Gastroesophageal sphincter (tissue), 4 donors: ENCODE data around the gene ARHGEF16. TPM values are rescaled to one million over a fixed set of nuclear protein-coding genes. Genes with fewer than 3 reads are reported as not detected.

Source experiments
- ATAC-seq: fragments of 150-250 bp; one replicate; pipeline ENCODE4 v1.9.1; 2016; ENCODE audit warnings: mild to moderate bottlenecking, moderate library complexity
- H3K27ac ChIP-seq, 4 donors: fragments of 200-600 bp; sonication (generic) in 3 of 4; 1 replicate in 3 of 4; 2 replicates in 1 of 4; pipeline ENCODE4 v1.5.1; 2016 to 2019
- H3K27me3 ChIP-seq: fragments of 200-600 bp; sonication (generic); one replicate; pipeline ENCODE4 v1.5.1; 2019
- H3K36me3 ChIP-seq, 2 donors: fragments of 200-600 bp; sonication (generic); one replicate each; pipeline ENCODE4 v1.5.1; 2019; ENCODE audit warnings: control low read depth in 1 of 2
- H3K4me1 ChIP-seq, 3 donors: fragments of 200-600 bp; sonication (generic); 1 replicate in 2 of 3; 2 replicates in 1 of 3; pipeline ENCODE4 v1.5.1; 2016 to 2019; ENCODE audit warnings: control low read depth in 2 of 3
- H3K4me3 ChIP-seq, 2 donors: fragments of 200-600 bp; sonication (generic); one replicate each; pipeline ENCODE4 v1.5.1; 2019; ENCODE audit warnings: mild to moderate bottlenecking in 1 of 2, moderate library complexity in 1 of 2
- H3K9me3 ChIP-seq, 3 donors: fragments of 200-600 bp; sonication (generic); one replicate each; pipeline ENCODE4 v1.5.1; 2017 to 2019; ENCODE audit warnings: control low read depth in 2 of 3
- EP300 ChIP-seq: sonication (generic); formaldehyde crosslinking; IDR thresholded peaks from one replicate; pipeline ENCODE4 v1.6.1; 2017; ENCODE audit warnings: antibody characterized with exemption, mild to moderate bottlenecking
- POLR2A ChIP-seq, 2 donors: fragments of 450-650 bp; IDR thresholded peaks; one replicate each; pipeline ENCODE4 v1.6.1; 2017; ENCODE audit warnings: antibody characterized with exemption in 2 of 2, mild to moderate bottlenecking in 2 of 2, moderate library complexity in 1 of 2
- POLR2AphosphoS5 ChIP-seq: sonication (generic); formaldehyde crosslinking; IDR thresholded peaks from one replicate; pipeline ENCODE4 v1.6.1; 2017; ENCODE audit warnings: antibody characterized with exemption
- WGBS, 2 donors: methylation state at CpG; one replicate each; pipeline ENCODE4 v1.1.5; 2018; ENCODE audit warnings: low coverage in 1 of 2; 5-methylcytosine and 5-hydroxymethylcytosine counted together
- total RNA-seq, 4 donors: library from RNA; depleted of rRNA; stranded (reverse); fragments of >200 nt; gene quantifications; one replicate each; pipeline ENCODE4 v1.1.0, GENCODE V29; 2016
- TF ChIP-seq, protein P1 (sequence below), 4 experiments: fragments of 200-600 bp in 2 of 4; fragments of 450-650 bp in 2 of 4; sonication (generic) in 1 of 4; IDR thresholded peaks; one replicate each; pipeline ENCODE4 v1.5.1; 2017 to 2019; ENCODE audit warnings: antibody characterized with exemption in 4 of 4, mild to moderate bottlenecking in 2 of 4, moderate library complexity in 2 of 4

ARHGEF16 gene
- total RNA-seq, 4 donors from 2014 or later, result 0.54 to 2.3 (median 0.87) TPM

DNA sequence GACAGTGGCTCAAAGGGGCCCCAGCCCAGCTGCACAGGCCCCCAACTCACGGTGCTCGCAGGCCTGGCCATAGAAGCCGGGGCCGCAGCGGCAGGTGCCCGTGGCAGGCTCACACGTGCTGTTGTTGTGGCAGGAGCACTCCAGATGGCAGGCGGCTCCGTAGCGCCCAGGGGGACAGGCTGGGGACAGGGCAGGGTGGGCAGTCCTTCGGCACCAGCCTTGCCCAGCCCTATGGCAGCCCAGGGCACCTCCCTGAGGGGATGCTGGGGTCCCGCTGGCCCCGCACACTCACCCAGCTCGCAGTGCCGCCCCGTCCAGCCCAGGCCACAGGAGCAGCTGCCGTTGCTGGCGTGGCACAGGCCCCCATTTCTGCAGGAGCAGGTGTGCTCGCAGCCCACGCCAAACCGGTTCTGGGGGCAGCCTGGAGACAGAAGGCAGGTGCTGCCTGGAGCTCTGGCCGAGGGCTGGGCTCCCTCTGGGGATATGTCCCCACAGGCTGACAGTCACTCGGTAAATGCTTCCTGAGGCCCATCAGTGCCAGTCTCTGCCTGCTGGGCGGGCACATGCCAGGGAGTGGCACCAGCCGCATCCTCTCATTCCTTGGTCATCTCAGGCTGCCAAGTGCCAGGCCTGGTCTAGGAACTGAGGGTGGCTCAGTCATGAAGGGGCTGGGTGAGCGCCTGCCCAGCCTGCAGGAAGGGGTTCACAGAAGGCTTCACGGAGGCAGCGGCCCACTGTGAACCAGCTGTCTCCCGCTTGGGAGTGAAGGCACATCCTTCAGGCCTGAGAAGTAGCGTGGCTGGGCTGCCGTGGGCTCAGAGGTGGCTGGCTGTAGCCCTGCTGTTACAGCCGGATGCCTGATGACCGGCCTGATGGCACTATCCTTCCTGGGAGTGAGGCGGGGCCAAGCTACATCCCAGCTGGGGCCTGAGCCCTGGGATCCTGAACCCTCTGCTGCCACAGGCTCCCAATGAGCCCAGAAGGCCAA lies 40.1 kb downstream of the ARHGEF16 start:
- Histone ChIP-seq H3K4me3 (no peak overlapping the region), H3K27ac (no peak overlapping the region), H3K36me3 (peaks cover 0 to 20% of the 10 kb centered on the region in 2 donors), H3K27me3 (peaks cover 19% of the 10 kb centered on the region), H3K9me3 (no peaks in the 10 kb centered on the region), H3K4me1 (peaks cover 0 to 10% (median 3%) of the 10 kb centered on the region in 3 donors)
- TF ChIP-seq POLR2A (IDR thresholded peaks at IDR 0.05) (no peak), EP300 (no peak), POLR2AphosphoS5 (no peak)
- TF ChIP-seq, protein P1, sequence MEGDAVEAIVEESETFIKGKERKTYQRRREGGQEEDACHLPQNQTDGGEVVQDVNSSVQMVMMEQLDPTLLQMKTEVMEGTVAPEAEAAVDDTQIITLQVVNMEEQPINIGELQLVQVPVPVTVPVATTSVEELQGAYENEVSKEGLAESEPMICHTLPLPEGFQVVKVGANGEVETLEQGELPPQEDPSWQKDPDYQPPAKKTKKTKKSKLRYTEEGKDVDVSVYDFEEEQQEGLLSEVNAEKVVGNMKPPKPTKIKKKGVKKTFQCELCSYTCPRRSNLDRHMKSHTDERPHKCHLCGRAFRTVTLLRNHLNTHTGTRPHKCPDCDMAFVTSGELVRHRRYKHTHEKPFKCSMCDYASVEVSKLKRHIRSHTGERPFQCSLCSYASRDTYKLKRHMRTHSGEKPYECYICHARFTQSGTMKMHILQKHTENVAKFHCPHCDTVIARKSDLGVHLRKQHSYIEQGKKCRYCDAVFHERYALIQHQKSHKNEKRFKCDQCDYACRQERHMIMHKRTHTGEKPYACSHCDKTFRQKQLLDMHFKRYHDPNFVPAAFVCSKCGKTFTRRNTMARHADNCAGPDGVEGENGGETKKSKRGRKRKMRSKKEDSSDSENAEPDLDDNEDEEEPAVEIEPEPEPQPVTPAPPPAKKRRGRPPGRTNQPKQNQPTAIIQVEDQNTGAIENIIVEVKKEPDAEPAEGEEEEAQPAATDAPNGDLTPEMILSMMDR (IDR thresholded peaks at IDR 0.05), result no peak
- no CpG with 5 or more reads among the region's 34 CpGs for WGBS, 2 donors
- no peak for ATAC-seq

DNA sequence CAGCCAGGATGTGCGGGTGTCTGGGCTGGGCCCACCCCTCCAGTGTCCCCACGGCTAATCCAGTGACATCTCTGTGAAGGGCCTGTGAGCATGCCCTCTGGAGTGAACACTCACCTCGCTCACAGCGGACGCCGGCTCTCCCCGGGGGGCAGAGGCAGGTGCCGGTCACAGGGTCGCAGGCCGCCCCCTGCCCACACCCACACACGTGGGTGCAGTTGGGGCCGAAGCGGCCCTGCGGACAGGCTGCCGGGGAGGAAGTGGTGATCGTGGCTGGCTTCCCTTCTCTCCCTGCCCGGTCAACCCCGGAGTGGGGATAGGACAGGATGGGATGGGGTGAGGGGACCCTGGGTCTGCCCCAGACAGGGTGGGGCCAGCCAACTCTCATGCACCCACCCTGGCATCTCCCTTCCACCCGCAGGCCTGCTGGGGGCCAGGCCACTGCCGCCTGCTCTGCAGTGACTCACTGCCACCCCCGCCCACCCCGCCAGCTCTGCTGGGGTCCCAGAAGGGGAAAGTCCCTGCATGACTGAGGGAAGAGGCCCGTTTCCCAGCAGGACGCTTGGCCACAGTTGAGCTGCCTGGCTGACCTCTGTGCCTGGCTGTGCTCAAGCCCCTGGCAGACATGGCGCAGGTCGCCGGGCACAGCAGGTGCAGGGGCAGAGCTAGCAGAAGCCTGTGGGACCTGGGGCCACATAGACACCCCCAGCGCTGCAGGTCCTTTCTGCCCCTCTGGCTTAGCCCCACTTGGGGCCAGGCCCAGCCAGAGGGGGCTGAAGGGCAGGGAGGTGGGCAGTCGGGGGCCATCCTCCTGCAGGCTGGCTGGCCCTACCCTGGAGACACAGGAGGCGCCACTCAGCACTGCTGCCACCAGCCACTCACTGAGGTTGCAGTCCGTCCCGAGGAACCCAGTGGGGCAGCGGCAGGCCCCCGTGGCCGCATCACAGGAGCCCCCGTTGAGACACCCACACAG lies 41.6 kb downstream of the ARHGEF16 start:
- Histone ChIP-seq H3K4me1 (peaks cover 0 to 8% (median 3%) of the 10 kb centered on the region in 3 donors), H3K36me3 (peaks cover 0 to 24% of the 10 kb centered on the region in 2 donors), H3K27me3 (peaks cover 7% of the 10 kb centered on the region), H3K4me3 (no peak overlapping the region), H3K9me3 (no peaks in the 10 kb centered on the region), H3K27ac (no peak overlapping the region)
- ATAC-seq, result no peak
- WGBS, 2 donors, result no CpG with 5 or more reads among the region's 36 CpGs
- TF ChIP-seq, protein P1 (IDR thresholded peaks at IDR 0.05), result no peak
- TF ChIP-seq POLR2A (IDR thresholded peaks at IDR 0.05) (no peak), EP300 (no peak), POLR2AphosphoS5 (no peak)

DNA sequence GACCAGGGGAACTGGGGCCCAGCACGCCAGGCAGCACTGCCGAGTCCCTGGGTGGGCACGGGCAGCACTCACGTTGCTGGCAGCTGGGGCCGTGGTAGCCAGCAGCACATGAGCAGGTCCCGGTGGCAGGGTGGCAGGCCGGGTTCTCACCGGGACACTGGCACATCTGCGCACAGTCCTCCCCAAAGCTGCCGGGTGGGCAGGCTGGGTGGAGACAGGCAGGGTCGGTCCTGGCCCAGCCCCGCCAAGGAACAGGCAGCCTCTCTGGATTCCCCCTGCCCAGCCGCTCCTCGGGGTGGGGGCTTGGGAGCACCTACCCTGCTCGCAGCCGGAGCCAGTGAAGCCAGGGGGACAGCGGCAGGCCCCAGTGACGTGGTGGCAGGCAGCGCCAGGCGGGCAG lies 42.5 kb downstream of the ARHGEF16 start:
- WGBS, 2 donors, result 100% methylated on average over 1 of the region's 20 CpGs; no CpG with 5 or more reads in 1 of the 2 donors
- Histone ChIP-seq H3K36me3 (peaks cover 0 to 25% of the 10 kb centered on the region in 2 donors), H3K9me3 (no peaks in the 10 kb centered on the region), H3K4me3 (no peak overlapping the region), H3K27ac (no peak overlapping the region), H3K27me3 (peaks cover 3% of the 10 kb centered on the region), H3K4me1 (no peaks in the 10 kb centered on the region)
- TF ChIP-seq POLR2AphosphoS5, result no peak
- no peak for TF ChIP-seq POLR2A (IDR thresholded peaks at IDR 0.05)
- TF ChIP-seq EP300, result no peak
- TF ChIP-seq, protein P1 (IDR thresholded peaks at IDR 0.05), result no peak
- ATAC-seq, result no peak

DNA sequence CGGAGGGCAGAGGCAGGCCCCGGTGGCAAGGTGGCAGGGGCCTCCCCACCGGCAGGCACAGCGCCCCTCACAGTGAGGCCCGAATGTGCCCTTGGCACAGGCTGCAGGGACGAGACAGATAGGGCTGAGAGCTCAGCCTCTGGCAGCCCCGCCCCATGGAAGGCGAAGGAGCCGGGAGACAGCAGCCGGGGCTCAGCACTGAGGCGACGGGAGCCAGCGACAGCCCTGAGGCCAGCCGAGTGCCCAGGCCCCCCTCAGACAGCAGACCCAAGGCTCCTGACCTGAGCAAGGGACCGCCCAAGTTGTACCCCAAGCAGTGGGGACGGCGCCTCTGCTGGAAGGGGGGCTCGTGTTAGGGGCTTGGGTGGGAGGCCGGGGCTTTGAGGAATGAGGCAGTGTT lies 43.1 kb downstream of the ARHGEF16 start:
- Histone ChIP-seq H3K36me3 (peaks cover 0 to 25% of the 10 kb centered on the region in 2 donors), H3K9me3 (no peaks in the 10 kb centered on the region), H3K27ac (no peak overlapping the region), H3K4me3 (no peak overlapping the region), H3K4me1 (no peaks in the 10 kb centered on the region), H3K27me3 (no peaks in the 10 kb centered on the region)
- ATAC-seq, result no peak
- TF ChIP-seq POLR2AphosphoS5 (no peak), POLR2A (IDR thresholded peaks at IDR 0.05) (no peak), EP300 (no peak)
- TF ChIP-seq, protein P1 (IDR thresholded peaks at IDR 0.05), result no peak
- no CpG with 5 or more reads among the region's 19 CpGs for WGBS, 2 donors
